IMR-90 (cell line): ENCODE results near the gene RAP1GAP2. TPM values are rescaled to one million over a fixed set of nuclear protein-coding genes. Genes with fewer than 3 reads are reported as not detected.

ENCODE experiments used
- ATAC-seq: fragments of 200-7000 bp; cut with Tn5 transposase; 2 replicates; pipeline ENCODE4 v1.9.1; 2020; ENCODE audit warnings: low read depth, mild to moderate bottlenecking, moderate library complexity
- BruUV-seq: library from RNA; stranded (reverse); fragments of 400-500 nt; replicated peaks from 2 replicates; lab custom pipeline; 2021; lab: Mats Ljungman, UMichigan
- CTCF ChIA-PET: fragments of 300-600 bp; formaldehyde crosslinking; extraction: SDS; loops from one replicate; lab custom pipeline; 2021; ENCODE audit warnings: antibody characterized with exemption; lab: Yijun Ruan, JAX
- POLR2A ChIA-PET: fragments of 300-600 bp; sonication (Branson Sonifier 250); formaldehyde crosslinking; loops from one replicate; lab custom pipeline; 2022; ENCODE audit warnings: antibody characterized with exemption; ENCODE audit not compliant: unreplicated experiment; lab: Charles Lee
- DNase-seq: peaks from one replicate; pipeline ENCODE4 v3.0.0; 2013
- H2AFZ ChIP-seq: replicated peaks from 2 replicates; pipeline ENCODE3; 2013; ENCODE audit warnings: low read length, mild to moderate bottlenecking; ENCODE audit not compliant: poor library complexity
- H2AK5ac ChIP-seq: 2 replicates; pipeline ENCODE4 v1.6.1; 2013; ENCODE audit warnings: low read depth, low read length, inconsistent platforms
- H2AK9ac ChIP-seq: replicated peaks from 2 replicates; pipeline ENCODE3; 2013; ENCODE audit warnings: mild to moderate bottlenecking, low read depth, low read length, moderate library complexity; ENCODE audit not compliant: poor library complexity
- H2BK120ac ChIP-seq: 2 replicates; pipeline ENCODE4 v1.6.1; 2013; ENCODE audit warnings: low read depth, low read length, inconsistent platforms
- H2BK15ac ChIP-seq: 3 replicates; pipeline ENCODE4 v1.6.1; 2013; ENCODE audit warnings: low read depth, low read length, inconsistent platforms
- H2BK20ac ChIP-seq: 2 replicates; pipeline ENCODE4 v1.6.1; 2013; ENCODE audit warnings: low read depth, mild to moderate bottlenecking, inconsistent platforms, low read length, moderate library complexity
- H2BK5ac ChIP-seq: 2 replicates; pipeline ENCODE4 v1.6.1; 2013; ENCODE audit warnings: mild to moderate bottlenecking, low read depth, low read length, inconsistent platforms; ENCODE audit not compliant: poor library complexity, severe bottlenecking
- H3K14ac ChIP-seq: replicated peaks from 2 replicates; pipeline ENCODE4 v1.6.1; 2013; ENCODE audit warnings: low read depth, low read length, inconsistent platforms
- H3K18ac ChIP-seq: 2 replicates; pipeline ENCODE4 v1.6.1; 2013; ENCODE audit warnings: low read depth, low read length, control low read depth
- H3K23ac ChIP-seq: 2 replicates; pipeline ENCODE4 v1.6.1; 2013; ENCODE audit warnings: low read depth, low read length, inconsistent platforms
- H3K27ac ChIP-seq: 2 replicates; pipeline ENCODE4 v1.5.1; 2013; ENCODE audit warnings: mild to moderate bottlenecking, control low read depth, low read length; ENCODE audit not compliant: insufficient read depth
- H3K27me3 ChIP-seq: 2 replicates; pipeline ENCODE4 v1.6.1; 2013; ENCODE audit warnings: low read length; ENCODE audit not compliant: control insufficient read depth, insufficient read depth
- H3K36me3 ChIP-seq: 2 replicates; pipeline ENCODE4 v1.6.1; 2013; ENCODE audit warnings: low read length, mixed read lengths; ENCODE audit not compliant: control insufficient read depth, insufficient read depth
- H3K4ac ChIP-seq: 2 replicates; pipeline ENCODE4 v1.6.1; 2013; ENCODE audit warnings: low read depth, low read length, inconsistent platforms
- H3K4me1 ChIP-seq: 2 replicates; pipeline ENCODE4 v1.6.1; 2013; ENCODE audit warnings: low read length, mixed read lengths; ENCODE audit not compliant: control insufficient read depth, insufficient read depth
- H3K4me2 ChIP-seq: 2 replicates; pipeline ENCODE4 v1.6.1; 2013; ENCODE audit warnings: low read depth, mild to moderate bottlenecking, control low read depth, low read length, moderate library complexity
- H3K4me3 ChIP-seq: 2 replicates; pipeline ENCODE4 v1.5.1; 2013; ENCODE audit warnings: low read depth, mild to moderate bottlenecking, control low read depth, low read length, moderate library complexity; ENCODE audit not compliant: insufficient read depth
- H3K56ac ChIP-seq: 2 replicates; pipeline ENCODE4 v1.6.1; 2013; ENCODE audit warnings: low read length, inconsistent platforms; ENCODE audit not compliant: insufficient read depth; ENCODE audit errors: extremely low read depth
- H3K79me1 ChIP-seq, 2 experiments: 2 replicates each; pipeline ENCODE4 v1.6.1; 2013; ENCODE audit warnings: low read length in 2 of 2, inconsistent platforms in 1 of 2, low read depth in 1 of 2
- H3K9ac ChIP-seq: 2 replicates; pipeline ENCODE4 v1.6.1; 2013; ENCODE audit warnings: low read depth, low read length, control low read depth
- H3K9me1 ChIP-seq: 2 replicates; pipeline ENCODE4 v1.6.1; 2013; ENCODE audit warnings: low read length, inconsistent platforms; ENCODE audit not compliant: insufficient read depth
- H3K9me3 ChIP-seq: 2 replicates; pipeline ENCODE4 v1.6.1; 2013; ENCODE audit warnings: low read length; ENCODE audit not compliant: control insufficient read depth, insufficient read depth
- H4K20me1 ChIP-seq: 2 replicates; pipeline ENCODE4 v1.6.1; 2013; ENCODE audit warnings: low read length, inconsistent platforms; ENCODE audit not compliant: insufficient read depth
- H4K5ac ChIP-seq: 2 replicates; pipeline ENCODE4 v1.6.1; 2013; ENCODE audit warnings: mild to moderate bottlenecking, low read depth, low read length, control low read depth
- H4K8ac ChIP-seq, 2 experiments: 2 replicates each; pipeline ENCODE4 v1.6.1; 2013; ENCODE audit warnings: low read depth in 2 of 2, low read length in 2 of 2, control low read depth in 1 of 2, inconsistent platforms in 1 of 2
- H4K91ac ChIP-seq: 2 replicates; pipeline ENCODE4 v1.6.1; 2013; ENCODE audit warnings: low read depth, low read length, inconsistent platforms; ENCODE audit not compliant: insufficient read depth
- BHLHE40 ChIP-seq: fragments of 150-350 bp; IDR thresholded peaks from 2 replicates; pipeline ENCODE4 v1.6.1; 2016; ENCODE audit warnings: mild to moderate bottlenecking, low read depth, low read length
- CEBPB ChIP-seq: IDR thresholded peaks from 2 replicates; pipeline ENCODE4 v1.6.1; 2012; ENCODE audit warnings: low read depth, low read length, improper control_type of control experiment
- CHD1 ChIP-seq: IDR thresholded peaks from 2 replicates; pipeline ENCODE4 v1.6.1; 2012; ENCODE audit warnings: low read depth, low read length, improper control_type of control experiment
- FOS ChIP-seq: fragments of 150-350 bp; IDR thresholded peaks from 2 replicates; pipeline ENCODE4 v1.6.1; 2016; ENCODE audit warnings: low read depth, low read length
- MAFK ChIP-seq: IDR thresholded peaks from 2 replicates; pipeline ENCODE4 v1.6.1; 2012; ENCODE audit warnings: low read depth, low read length, improper control_type of control experiment
- MAZ ChIP-seq: IDR thresholded peaks from 2 replicates; pipeline ENCODE4 v1.6.1; 2012; ENCODE audit warnings: low read depth, mild to moderate bottlenecking, low read length, improper control_type of control experiment, moderate library complexity, borderline replicate concordance
- MXI1 ChIP-seq: IDR thresholded peaks from 2 replicates; pipeline ENCODE4 v1.6.1; 2012; ENCODE audit warnings: low read depth, mild to moderate bottlenecking, low read length, moderate library complexity, borderline replicate concordance
- NFE2L2 ChIP-seq: fragments of 150-350 bp; IDR thresholded peaks from 2 replicates; pipeline ENCODE4 v1.6.1; 2016; ENCODE audit warnings: low read depth, mild to moderate bottlenecking, low read length
- POLR2A ChIP-seq: IDR thresholded peaks from 2 replicates; pipeline ENCODE4 v1.6.1; 2012; ENCODE audit warnings: mild to moderate bottlenecking, low read depth, low read length
- RAD21 ChIP-seq: IDR thresholded peaks from 2 replicates; pipeline ENCODE4 v1.6.1; 2012; ENCODE audit warnings: low read length, improper control_type of control experiment
- RCOR1 ChIP-seq: IDR thresholded peaks from 2 replicates; pipeline ENCODE4 v1.6.1; 2012; ENCODE audit warnings: mild to moderate bottlenecking, low read length, improper control_type of control experiment; ENCODE audit not compliant: insufficient replicate concordance
- RFX5 ChIP-seq: IDR thresholded peaks from 2 replicates; pipeline ENCODE4 v1.8.0; 2012; ENCODE audit warnings: low read depth, mild to moderate bottlenecking, low read length, moderate library complexity
- SMC3 ChIP-seq: fragments of 150-350 bp; IDR thresholded peaks from 2 replicates; pipeline ENCODE4 v1.6.1; 2016; ENCODE audit warnings: low read depth, mild to moderate bottlenecking, antibody characterized with exemption, low read length, moderate library complexity
- WGBS, 2 experiments: methylation state at CpG; one replicate each; pipeline versions ENCODE4 v1.1.5 to v1.1.7; 2013; ENCODE audit warnings: missing lambda C conversion rate in 2 of 2; ENCODE audit not compliant: insufficient read length in 1 of 2; ENCODE audit errors: extremely low coverage in 2 of 2; 5-methylcytosine and 5-hydroxymethylcytosine counted together
- dilution Hi-C: fragments of 300-500 bp; cut with HindIII; formaldehyde crosslinking; loops from one replicate; pipeline ENCODE4 v1.14.3; 2018; ENCODE audit warnings: low sequenced_read_pairs; ENCODE audit not compliant: unreplicated experiment
- in situ Hi-C: fragments of 300-500 bp; cut with MboI; formaldehyde crosslinking; loops from 3 replicates; pipeline ENCODE4 v1.14.3; 2019; ENCODE audit warnings: low sequenced_read_pairs, inconsistent platforms, mixed read lengths
- intact Hi-C: fragments of 100-400 bp; cut with micrococcal nuclease; formaldehyde crosslinking; loops from 2 replicates; pipeline ENCODE4 v1.10.0; 2022
- polyA plus RNA-seq, 3 experiments: library from polyadenylated mRNA; depleted of rRNA; stranded (reverse); fragments of >200 nt; gene quantifications; 2 replicates each; pipeline ENCODE4 v1.2.3, GENCODE V29; 2012; ENCODE audit warnings: low replicate concordance in 1 of 3
- total RNA-seq: library from RNA; depleted of rRNA; stranded (reverse); fragments of >200 nt; gene quantifications from 2 replicates; pipeline ENCODE4 v1.2.3, GENCODE V29; 2012
- TF ChIP-seq, protein P1 (sequence below): fragments of 150-350 bp; IDR thresholded peaks from 2 replicates; pipeline ENCODE4 v1.6.1; 2016; ENCODE audit warnings: low read depth, mild to moderate bottlenecking, low read length, moderate library complexity, borderline replicate concordance
- TF ChIP-seq, protein P2 (sequence below): fragments of 150-350 bp; IDR thresholded peaks from 2 replicates; pipeline ENCODE4 v1.6.1; 2017; ENCODE audit warnings: mild to moderate bottlenecking, antibody characterized with exemption, low read length, low read depth
- TF ChIP-seq, protein P3 (sequence below): conservative IDR thresholded peaks from 2 replicates; pipeline ENCODE4 v1.5.1; 2012; ENCODE audit warnings: mild to moderate bottlenecking, low read depth, low read length, improper control_type of control experiment

Gene RAP1GAP2
- total and polyA plus RNA-seq, 2 of the 4 experiments (the other 2 are of a cell fraction) = 5.7 to 7.5 TPM

DNA sequence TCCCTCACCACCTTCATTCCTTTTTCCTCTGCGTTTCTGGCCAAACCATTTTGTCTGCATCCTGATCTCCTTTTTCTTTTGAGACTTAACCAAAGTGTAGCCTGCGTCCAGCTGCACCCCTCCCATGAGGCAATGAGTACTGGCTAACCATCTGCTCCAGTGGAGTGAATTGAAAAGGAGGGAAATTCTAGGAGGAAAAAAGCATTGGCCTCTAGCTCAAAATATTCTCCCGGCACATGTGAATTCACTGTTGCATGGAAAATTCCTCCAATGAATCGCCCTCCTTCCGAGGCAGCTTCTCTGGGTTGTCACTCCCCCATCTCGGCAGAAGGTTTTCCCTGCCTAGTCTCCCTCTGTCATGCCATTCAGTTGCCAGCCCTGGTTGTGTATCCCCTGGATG, 5.6 kb downstream of the RAP1GAP2 start:
- Histone ChIP-seq H2AFZ (no peak overlapping the region), H2AK9ac (no peak overlapping the region), H3K27ac (no peak overlapping the region), H2BK120ac (no peak overlapping the region), H3K9me3 (0 out of 2 replicates have a peak, but pooled peaks cover 2% of the 10 kb centered on the region), H3K23ac (no peak overlapping the region), H3K27me3 (peaks cover 12% of the 10 kb centered on the region; the same call in 1 of the 2 replicates), H2AK5ac (no peak overlapping the region), H4K8ac (no peak overlapping the region), H2BK5ac (no peak overlapping the region), H3K36me3 (no peaks in the 10 kb centered on the region), H3K14ac (no peak overlapping the region), H2BK15ac (no peak overlapping the region), H3K4ac (no peak overlapping the region), H3K79me1 (no peaks in the 10 kb centered on the region), H3K18ac (no peak overlapping the region), H2BK20ac (no peak overlapping the region), H4K5ac (no peak overlapping the region), H4K91ac (no peak overlapping the region), H3K4me1 (no peaks in the 10 kb centered on the region), H3K56ac (no peak overlapping the region), H3K4me3 (no peak overlapping the region), H3K4me2 (no peak overlapping the region), H3K9ac (no peak overlapping the region), H3K9me1 (no peaks in the 10 kb centered on the region), H4K20me1 (no peaks in the 10 kb centered on the region)
- TF ChIP-seq POLR2A = no peak
- no peak for TF ChIP-seq CHD1
- TF ChIP-seq SMC3 = no peak
- TF ChIP-seq RAD21 = no peak
- no peak for TF ChIP-seq BHLHE40
- TF ChIP-seq, protein P1, sequence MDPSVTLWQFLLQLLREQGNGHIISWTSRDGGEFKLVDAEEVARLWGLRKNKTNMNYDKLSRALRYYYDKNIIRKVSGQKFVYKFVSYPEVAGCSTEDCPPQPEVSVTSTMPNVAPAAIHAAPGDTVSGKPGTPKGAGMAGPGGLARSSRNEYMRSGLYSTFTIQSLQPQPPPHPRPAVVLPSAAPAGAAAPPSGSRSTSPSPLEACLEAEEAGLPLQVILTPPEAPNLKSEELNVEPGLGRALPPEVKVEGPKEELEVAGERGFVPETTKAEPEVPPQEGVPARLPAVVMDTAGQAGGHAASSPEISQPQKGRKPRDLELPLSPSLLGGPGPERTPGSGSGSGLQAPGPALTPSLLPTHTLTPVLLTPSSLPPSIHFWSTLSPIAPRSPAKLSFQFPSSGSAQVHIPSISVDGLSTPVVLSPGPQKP = no peak
- TF ChIP-seq MAZ = no peak
- no peak for TF ChIP-seq RCOR1
- TF ChIP-seq MXI1 = no peak
- no peak for TF ChIP-seq NFE2L2
- TF ChIP-seq, protein P2, sequence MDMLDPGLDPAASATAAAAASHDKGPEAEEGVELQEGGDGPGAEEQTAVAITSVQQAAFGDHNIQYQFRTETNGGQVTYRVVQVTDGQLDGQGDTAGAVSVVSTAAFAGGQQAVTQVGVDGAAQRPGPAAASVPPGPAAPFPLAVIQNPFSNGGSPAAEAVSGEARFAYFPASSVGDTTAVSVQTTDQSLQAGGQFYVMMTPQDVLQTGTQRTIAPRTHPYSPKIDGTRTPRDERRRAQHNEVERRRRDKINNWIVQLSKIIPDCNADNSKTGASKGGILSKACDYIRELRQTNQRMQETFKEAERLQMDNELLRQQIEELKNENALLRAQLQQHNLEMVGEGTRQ = no peak
- no peak for TF ChIP-seq CEBPB
- TF ChIP-seq RFX5 = no peak
- TF ChIP-seq, protein P3, sequence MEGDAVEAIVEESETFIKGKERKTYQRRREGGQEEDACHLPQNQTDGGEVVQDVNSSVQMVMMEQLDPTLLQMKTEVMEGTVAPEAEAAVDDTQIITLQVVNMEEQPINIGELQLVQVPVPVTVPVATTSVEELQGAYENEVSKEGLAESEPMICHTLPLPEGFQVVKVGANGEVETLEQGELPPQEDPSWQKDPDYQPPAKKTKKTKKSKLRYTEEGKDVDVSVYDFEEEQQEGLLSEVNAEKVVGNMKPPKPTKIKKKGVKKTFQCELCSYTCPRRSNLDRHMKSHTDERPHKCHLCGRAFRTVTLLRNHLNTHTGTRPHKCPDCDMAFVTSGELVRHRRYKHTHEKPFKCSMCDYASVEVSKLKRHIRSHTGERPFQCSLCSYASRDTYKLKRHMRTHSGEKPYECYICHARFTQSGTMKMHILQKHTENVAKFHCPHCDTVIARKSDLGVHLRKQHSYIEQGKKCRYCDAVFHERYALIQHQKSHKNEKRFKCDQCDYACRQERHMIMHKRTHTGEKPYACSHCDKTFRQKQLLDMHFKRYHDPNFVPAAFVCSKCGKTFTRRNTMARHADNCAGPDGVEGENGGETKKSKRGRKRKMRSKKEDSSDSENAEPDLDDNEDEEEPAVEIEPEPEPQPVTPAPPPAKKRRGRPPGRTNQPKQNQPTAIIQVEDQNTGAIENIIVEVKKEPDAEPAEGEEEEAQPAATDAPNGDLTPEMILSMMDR = no peak
- TF ChIP-seq MAFK = no peak
- no peak for TF ChIP-seq FOS
- CTCF ChIA-PET = no interaction called here
- no peak for DNase-seq
- intact Hi-C loops = no loop called here
- POLR2A ChIA-PET = no interaction called here
- in situ Hi-C loops = no loop called here
- BruUV-seq = no TSS peak
- dilution Hi-C loops = no loop called here
- WGBS, 2 experiments = 76% methylated on average over 4 of the region's 6 CpGs; no CpG with 5 or more reads in 1 of the 2 experiments
- no peak for ATAC-seq
